B cell (primary cell): ENCODE measurements around the gene LRRC63. TPM values are rescaled to one million over a fixed set of nuclear protein-coding genes. Genes with fewer than 3 reads are reported as not detected.
"Not testable (repeated sequence)": the region's sequence is repeated elsewhere in the genome, so short reads cannot be mapped to it uniquely, and the experiment has no call there.

ENCODE experiments used
- ATAC-seq: fragments of 200-7000 bp; cut with Tn5 transposase; one replicate; pipeline ENCODE4 v1.10.0; 2021; ENCODE audit warnings: low read depth, mild to moderate bottlenecking, moderate number of reproducible peaks, moderate library complexity
- CTCF ChIA-PET: fragments of 350-600 bp; sonication (Branson Sonifier 250); formaldehyde crosslinking; loops from one replicate; lab custom pipeline; 2021; ENCODE audit warnings: antibody characterized with exemption, inconsistent platforms; lab: Charles Lee
- POLR2A ChIA-PET: fragments of 350-600 bp; sonication (Branson Sonifier 250); formaldehyde crosslinking; loops from one replicate; lab custom pipeline; 2021; ENCODE audit warnings: antibody characterized with exemption; lab: Charles Lee
- DNase-seq: peaks from one replicate; pipeline ENCODE4 v3.0.0; 2013
- H2AFZ ChIP-seq: 2 replicates; pipeline ENCODE4 v1.6.1; 2012; ENCODE audit warnings: mild to moderate bottlenecking, low read depth, low read length; ENCODE audit not compliant: insufficient read depth, poor library complexity, severe bottlenecking
- H3K27ac ChIP-seq, 2 donors: 1 replicate in 1 of 2; 2 replicates in 1 of 2; pipeline ENCODE4 v1.5.1; 2012 to 2013; ENCODE audit warnings: low read length in 2 of 2, mild to moderate bottlenecking in 2 of 2, moderate library complexity in 1 of 2
- H3K27me3 ChIP-seq, 4 experiments: fragments of 200-600 bp in 1 of 4; sonication (generic) in 1 of 4; replicated peaks in 1 of 4; 1 replicate in 2 of 4; 2 replicates in 2 of 4; pipeline versions ENCODE4 v1.6.1 to v1.7.0; 2013 to 2016; ENCODE audit warnings: low read length in 3 of 4, mild to moderate bottlenecking in 2 of 4, mixed read lengths in 1 of 4, moderate library complexity in 1 of 4; ENCODE audit not compliant: insufficient read depth in 4 of 4, control insufficient read depth in 3 of 4; ENCODE audit errors: control extremely low read depth in 1 of 4
- H3K36me3 ChIP-seq, 2 experiments: replicated peaks in 1 of 2; 1 replicate in 1 of 2; 2 replicates in 1 of 2; pipeline versions ENCODE4 v1.6.1 to v1.7.1; 2013; ENCODE audit warnings: low read length in 1 of 2; ENCODE audit not compliant: insufficient read depth in 2 of 2, control insufficient read depth in 1 of 2; ENCODE audit errors: control extremely low read depth in 1 of 2, extremely low read depth in 1 of 2
- H3K4me1 ChIP-seq, 2 donors: fragments of 200-600 bp in 1 of 2; sonication (generic) in 1 of 2; 1 replicate in 1 of 2; 2 replicates in 1 of 2; pipeline versions ENCODE4 v1.5.1 to v1.6.1; 2013 to 2017; ENCODE audit warnings: low read length in 2 of 2; ENCODE audit not compliant: control insufficient read depth in 2 of 2, insufficient read depth in 2 of 2
- H3K4me2 ChIP-seq: replicated peaks from 2 replicates; pipeline ENCODE3; 2012; ENCODE audit warnings: mild to moderate bottlenecking, low read depth, low read length; ENCODE audit not compliant: poor library complexity, severe bottlenecking
- H3K4me3 ChIP-seq, 5 experiments: fragments of 200-600 bp in 1 of 5; sonication (generic) in 1 of 5; 1 replicate in 3 of 5; 2 replicates in 2 of 5; pipeline versions ENCODE4 v1.5.1 to v1.7.0; 2011 to 2016; ENCODE audit warnings: low read length in 4 of 5, mild to moderate bottlenecking in 4 of 5, low read depth in 2 of 5, control low read depth in 1 of 5, moderate library complexity in 1 of 5; ENCODE audit not compliant: insufficient read depth in 1 of 5; ENCODE audit errors: control extremely low read depth in 1 of 5, extremely low read depth in 1 of 5
- H3K79me2 ChIP-seq: fragments of 200-600 bp; sonication (generic); one replicate; pipeline ENCODE4 v1.6.0; 2016; ENCODE audit warnings: low read length; ENCODE audit not compliant: control insufficient read depth, insufficient read depth
- H3K9ac ChIP-seq: fragments of 200-600 bp; sonication (generic); 2 replicates; pipeline ENCODE4 v1.6.1; 2017; ENCODE audit warnings: mild to moderate bottlenecking, low read length, moderate library complexity
- H3K9me3 ChIP-seq, 3 donors: one replicate each; pipeline versions ENCODE4 v1.6.1 to v1.7.1; 2013; ENCODE audit warnings: low read length in 2 of 3; ENCODE audit not compliant: control insufficient read depth in 2 of 3, insufficient read depth in 1 of 3; ENCODE audit errors: control extremely low read depth in 1 of 3
- H4K20me1 ChIP-seq: 2 replicates; pipeline ENCODE4 v1.6.0; 2012; ENCODE audit warnings: mild to moderate bottlenecking, low read length; ENCODE audit not compliant: insufficient read depth, control insufficient read depth, poor library complexity, severe bottlenecking
- H3K27ac Mint-ChIP-seq: one replicate; pipeline ENCODE4 v1.8.0; 2021; ENCODE audit warnings: mixed read lengths
- H3K27me3 Mint-ChIP-seq: one replicate; pipeline ENCODE4 v1.8.0; 2021; ENCODE audit warnings: mixed read lengths
- H3K4me1 Mint-ChIP-seq: one replicate; pipeline ENCODE4 v1.8.0; 2021; ENCODE audit warnings: mixed read lengths
- H3K4me3 Mint-ChIP-seq: one replicate; pipeline ENCODE4 v1.8.0; 2021; ENCODE audit warnings: mixed read lengths
- H3K9me3 Mint-ChIP-seq: one replicate; pipeline ENCODE4 v1.8.0; 2022; ENCODE audit warnings: mixed read lengths; ENCODE audit not compliant: insufficient read depth
- CTCF ChIP-seq: fragments of 200-600 bp; IDR thresholded peaks from one replicate; pipeline ENCODE4 v1.8.0; 2022; ENCODE audit warnings: antibody characterized with exemption, mild to moderate bottlenecking
- EZH2 ChIP-seq: IDR thresholded peaks from 2 replicates; pipeline ENCODE4 v1.6.1; 2012; ENCODE audit warnings: borderline replicate concordance, low read depth, mild to moderate bottlenecking, moderate library complexity, low read length; ENCODE audit not compliant: insufficient read depth, poor library complexity, severe bottlenecking
- WGBS: methylation state at CpG from one replicate; pipeline ENCODE4 v1.1.5; 2013; ENCODE audit warnings: missing lambda C conversion rate; ENCODE audit not compliant: insufficient coverage; 5-methylcytosine and 5-hydroxymethylcytosine counted together
- intact Hi-C: fragments of 100-400 bp; cut with micrococcal nuclease; formaldehyde crosslinking; loops from one replicate; pipeline ENCODE4 v1.10.0; 2022
- polyA plus RNA-seq: library from polyadenylated mRNA; depleted of rRNA; stranded (reverse); fragments of >200 nt; gene quantifications from 2 replicates; pipeline ENCODE4 v1.2.3, GENCODE V29; 2012
- total RNA-seq, 2 donors: library from RNA; stranded (reverse); fragments of 120-200 nt in 1 of 2; gene quantifications; 1 replicate in 1 of 2; 2 replicates in 1 of 2; pipeline versions ENCODE4 v1.2.3 to v1.2.4, GENCODE V29; 2013 to 2022

Gene LRRC63
- total and polyA plus RNA-seq, 2 donors (not counting 1 experiment from before 2014, with no cell fraction given) = 0.06 to 0.25 TPM

- CTCF ChIA-PET = interaction anchor here (0.9 to 1.7 kb wide), 3 partner anchors 9 to 119 kb away, joined by 3 to 9 read pairs (median 5); no protein-coding TSS in a partner anchor
- Histone ChIP-seq H3K4me3 (no peak overlapping the region), H3K9ac (no peak overlapping the region), H3K36me3 (no peaks in the 10 kb centered on the region), H3K27me3 (no peaks in the 10 kb centered on the region), H3K27ac (no peak overlapping the region), H3K9me3 (no peaks in the 10 kb centered on the region), H3K79me2 (no peaks in the 10 kb centered on the region), H3K4me2 (no peak overlapping the region), H2AFZ (peak overlapping the region; percentile 11), H4K20me1 (no peaks in the 10 kb centered on the region), H3K4me1 (no peaks in the 10 kb centered on the region)
- WGBS = 45% methylated on average over 4 of the region's 4 CpGs
- intact Hi-C loops = no loop called here
- POLR2A ChIA-PET = no interaction called here
- TF ChIP-seq CTCF = no peak
- no peak for DNase-seq
- Mint-ChIP-seq H3K4me3 (no peak overlapping the region), H3K9me3 (no peaks in the 10 kb centered on the region), H3K4me1 (no peaks in the 10 kb centered on the region), H3K27ac (no peak overlapping the region), H3K27me3 (peaks cover 3% of the 10 kb centered on the region)
- ATAC-seq = no peak
These were observed 66.7 kb downstream of the LRRC63 start for GRCh38 chr13:46278474-46278873.

DNA sequence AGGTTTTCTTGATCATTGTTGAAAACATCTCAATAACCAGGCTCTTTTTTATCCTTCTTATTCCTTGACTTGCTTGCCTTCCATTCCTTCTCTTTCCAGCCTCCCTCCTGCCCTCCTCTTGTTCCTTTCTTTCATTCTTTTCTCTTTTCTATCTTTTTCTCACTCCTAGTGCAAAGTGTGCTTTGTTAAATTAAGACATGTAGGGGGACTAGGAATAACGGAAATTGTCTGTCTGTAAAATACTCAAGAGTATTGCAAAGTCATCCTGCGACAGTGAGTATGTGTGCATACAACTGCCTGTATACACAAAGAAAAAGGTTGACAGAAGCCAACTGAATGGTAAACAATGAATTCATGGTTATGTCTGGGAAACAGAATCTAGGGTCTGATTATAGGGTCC, 70.1 kb downstream of the LRRC63 start:
- Mint-ChIP-seq H3K27me3 (no peaks in the 10 kb centered on the region), H3K4me1 (no peaks in the 10 kb centered on the region), H3K27ac (no peak overlapping the region), H3K9me3 (no peaks in the 10 kb centered on the region), H3K4me3 (no peak overlapping the region)
- Histone ChIP-seq H3K27ac (no peak overlapping the region), H3K27me3 (no peaks in the 10 kb centered on the region), H4K20me1 (no peaks in the 10 kb centered on the region), H2AFZ (no peak overlapping the region), H3K4me2 (no peak overlapping the region), H3K4me1 (no peaks in the 10 kb centered on the region), H3K4me3 (no peak overlapping the region), H3K9ac (no peak overlapping the region), H3K36me3 (no peaks in the 10 kb centered on the region), H3K9me3 (no peaks in the 10 kb centered on the region), H3K79me2 (no peaks in the 10 kb centered on the region)
- no peak for DNase-seq
- no peak for ATAC-seq
- intact Hi-C loops = no loop called here
- CTCF ChIA-PET = interaction anchor here (1.5 kb wide), 1 partner anchor 23 kb away, joined by 3 read pairs; no protein-coding TSS in a partner anchor
- WGBS = no CpG with 5 or more reads among the region's 2 CpGs
- TF ChIP-seq EZH2 (no peak), CTCF (no peak)
- POLR2A ChIA-PET = no interaction called here

DNA sequence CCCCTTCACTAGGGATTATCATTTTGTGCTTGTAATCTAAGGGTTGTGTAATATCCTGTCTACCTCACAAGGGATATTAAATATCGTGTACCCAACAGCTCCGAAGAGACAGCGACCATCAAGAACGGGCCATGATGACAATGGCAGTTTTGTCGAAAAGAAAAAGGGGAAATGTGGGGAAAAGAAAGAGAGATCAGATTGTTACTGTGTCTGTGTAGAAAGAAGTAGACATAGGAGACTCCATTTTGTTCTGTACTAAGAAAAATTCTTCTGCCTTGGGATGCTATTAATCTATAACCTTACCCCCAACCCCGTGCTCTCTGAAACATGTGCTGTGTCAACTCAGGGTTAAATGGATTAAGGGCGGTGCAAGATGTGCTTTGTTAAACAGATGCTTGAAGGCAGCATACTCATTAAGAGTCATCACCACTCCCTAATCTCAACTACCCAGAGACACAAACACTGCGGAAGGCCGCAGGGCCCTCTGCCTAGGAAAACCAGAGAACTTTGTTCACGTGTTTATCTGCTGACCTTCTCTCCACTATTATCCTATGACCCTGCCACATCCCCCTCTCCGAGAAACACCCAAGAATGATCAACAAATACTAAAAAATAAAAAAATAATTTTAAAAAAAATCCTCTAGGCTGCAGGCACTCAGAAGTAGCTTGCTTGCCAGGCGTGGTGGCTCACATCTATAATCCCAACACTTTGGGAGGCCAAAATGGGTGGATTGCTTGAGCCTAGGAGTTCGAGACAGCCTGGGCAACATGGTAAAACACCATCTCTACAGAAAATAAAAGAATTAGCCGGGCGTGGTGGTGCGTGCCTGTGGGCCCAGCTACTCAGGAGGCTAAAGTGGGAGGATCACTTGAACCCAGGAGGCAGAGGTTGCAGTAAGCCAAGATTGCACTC, 72.4 kb downstream of the LRRC63 start:
- intact Hi-C loops, POLR2A ChIA-PET, H3K4me3 Mint-ChIP-seq: not testable (repeated sequence)

More for the DNA sequence above, 72.4 kb downstream of the LRRC63 start:
- H3K9me3 Mint-ChIP-seq, H4K20me1 ChIP-seq, H2AFZ ChIP-seq, H3K27ac ChIP-seq, H3K9ac ChIP-seq, H3K27ac Mint-ChIP-seq, ATAC-seq, H3K36me3 ChIP-seq, H3K27me3 ChIP-seq, H3K4me2 ChIP-seq, H3K9me3 ChIP-seq, H3K4me1 Mint-ChIP-seq, H3K27me3 Mint-ChIP-seq, DNase-seq, H3K4me1 ChIP-seq, H3K4me3 ChIP-seq, H3K79me2 ChIP-seq: not testable (repeated sequence)
- no CpG with 5 or more reads among the region's 16 CpGs for WGBS
- CTCF ChIA-PET = interaction anchor here (1.0 kb wide), 1 partner anchor 9 kb away, joined by 3 read pairs; no protein-coding TSS in a partner anchor
